GM10248 (cell line): Measurements from ENCODE around the gene COG5.

Experiments
- CTCF ChIA-PET: fragments of 300-600 bp; sonication (Branson Sonifier 250); formaldehyde crosslinking; extraction: SDS; loops from one replicate; lab custom pipeline; 2021; ENCODE audit warnings: antibody characterized with exemption; lab: Yijun Ruan, JAX
- POLR2A ChIA-PET: fragments of 350-650 bp; sonication (Branson Sonifier 250); formaldehyde crosslinking; extraction: SDS; loops from one replicate; lab custom pipeline; 2020; ENCODE audit warnings: antibody characterized with exemption; lab: Yijun Ruan, JAX
- DNase-seq: peaks from one replicate; pipeline ENCODE4 v3.0.0; 2012; ENCODE audit errors: extremely low spot score
- TF ChIP-seq, protein P1 (sequence below): IDR thresholded peaks from 2 replicates; pipeline ENCODE4 v1.5.1; 2012; ENCODE audit warnings: mild to moderate bottlenecking, low read depth; ENCODE audit errors: extremely low read depth, missing control alignments, control extremely low read depth

Gene COG5

DNA sequence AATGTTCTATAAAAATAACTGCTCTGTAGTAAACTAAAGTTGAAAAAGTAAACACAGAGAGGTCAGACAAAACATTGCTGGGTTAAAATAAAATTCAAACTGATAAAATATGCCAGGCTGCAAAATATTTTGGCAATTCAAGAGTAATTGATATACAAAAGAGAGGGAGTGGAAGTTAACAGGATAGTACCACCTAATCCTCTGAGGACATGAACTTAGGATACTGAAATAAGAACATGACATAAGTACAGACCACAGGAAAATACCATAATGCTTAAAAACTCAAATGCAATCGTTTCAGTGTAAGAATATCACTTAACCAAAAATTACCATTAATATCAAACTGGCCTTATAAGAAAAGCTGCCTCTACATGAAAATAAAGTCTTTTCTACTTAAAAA, 131.5 kb downstream of the COG5 start:
- TF ChIP-seq, protein P1, sequence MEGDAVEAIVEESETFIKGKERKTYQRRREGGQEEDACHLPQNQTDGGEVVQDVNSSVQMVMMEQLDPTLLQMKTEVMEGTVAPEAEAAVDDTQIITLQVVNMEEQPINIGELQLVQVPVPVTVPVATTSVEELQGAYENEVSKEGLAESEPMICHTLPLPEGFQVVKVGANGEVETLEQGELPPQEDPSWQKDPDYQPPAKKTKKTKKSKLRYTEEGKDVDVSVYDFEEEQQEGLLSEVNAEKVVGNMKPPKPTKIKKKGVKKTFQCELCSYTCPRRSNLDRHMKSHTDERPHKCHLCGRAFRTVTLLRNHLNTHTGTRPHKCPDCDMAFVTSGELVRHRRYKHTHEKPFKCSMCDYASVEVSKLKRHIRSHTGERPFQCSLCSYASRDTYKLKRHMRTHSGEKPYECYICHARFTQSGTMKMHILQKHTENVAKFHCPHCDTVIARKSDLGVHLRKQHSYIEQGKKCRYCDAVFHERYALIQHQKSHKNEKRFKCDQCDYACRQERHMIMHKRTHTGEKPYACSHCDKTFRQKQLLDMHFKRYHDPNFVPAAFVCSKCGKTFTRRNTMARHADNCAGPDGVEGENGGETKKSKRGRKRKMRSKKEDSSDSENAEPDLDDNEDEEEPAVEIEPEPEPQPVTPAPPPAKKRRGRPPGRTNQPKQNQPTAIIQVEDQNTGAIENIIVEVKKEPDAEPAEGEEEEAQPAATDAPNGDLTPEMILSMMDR, result no peak
- ChIA-PET CTCF (no interaction called here), POLR2A (no interaction called here)
- no peak for DNase-seq

DNA sequence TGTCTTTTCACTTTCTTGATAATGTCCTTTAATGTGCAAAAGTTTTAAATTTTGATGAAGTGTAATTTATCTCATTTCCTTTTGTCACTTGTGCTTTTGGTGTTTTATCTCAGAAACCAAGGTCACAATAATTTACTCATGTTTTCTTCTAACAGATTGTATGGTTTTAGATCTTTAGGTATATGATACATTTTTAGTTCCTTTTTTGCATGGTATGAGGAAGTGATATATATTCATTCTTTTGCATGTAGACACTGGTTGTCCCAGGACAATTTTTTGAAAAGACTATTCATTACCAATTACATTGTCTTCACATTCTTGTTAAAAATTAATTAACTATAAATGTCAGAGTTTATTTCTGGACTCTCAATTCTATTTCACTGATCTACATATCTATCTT, 133.7 kb downstream of the COG5 start:
- ChIA-PET CTCF (no interaction called here), POLR2A (no interaction called here)
- no peak for DNase-seq
- TF ChIP-seq, protein P1, result no peak

DNA sequence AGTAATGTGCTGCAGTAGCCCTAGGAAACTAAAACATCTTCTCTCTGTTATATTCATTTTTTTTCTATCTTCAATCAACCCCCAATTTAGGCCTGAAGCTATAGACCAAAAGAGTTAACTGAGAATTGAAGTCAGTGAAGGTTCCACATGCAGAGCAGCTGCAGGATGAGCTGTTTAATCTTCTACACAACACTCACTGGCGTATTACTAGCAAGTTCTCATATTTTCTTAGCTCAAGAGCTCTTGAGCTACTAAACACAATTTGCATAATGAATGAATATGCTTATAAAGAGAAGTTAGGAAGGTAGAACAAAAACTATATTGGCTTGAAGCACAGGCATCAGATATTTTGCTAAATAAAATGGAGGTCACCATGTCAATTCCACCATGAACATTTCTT, 135.1 kb downstream of the COG5 start:
- POLR2A ChIA-PET, result no interaction called here
- TF ChIP-seq, protein P1, result no peak
- CTCF ChIA-PET, result interaction anchor here (0.9 to 2.6 kb wide), 3 partner anchors 9 to 15 kb away, joined by 3 to 5 read pairs (median 4); no protein-coding TSS in a partner anchor
- DNase-seq, result no peak

DNA sequence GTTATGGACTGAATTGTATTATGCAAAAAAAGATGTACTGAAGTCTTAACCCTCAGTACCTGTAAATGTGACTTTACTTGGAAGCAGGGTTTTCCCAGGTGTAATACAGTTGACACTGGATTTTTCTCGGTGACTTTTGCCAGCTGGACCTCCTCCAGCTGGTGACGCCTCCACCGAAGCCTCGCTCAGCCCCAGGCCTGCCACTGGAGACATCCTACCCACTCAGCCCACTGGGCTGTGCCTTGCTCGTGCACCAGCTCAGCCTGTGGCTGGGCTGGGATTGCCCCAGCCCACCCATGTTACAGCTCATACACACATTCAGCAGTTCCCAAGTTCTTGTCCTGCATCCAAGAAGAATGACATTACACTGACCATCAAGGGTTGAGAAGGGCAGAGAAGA, 136.3 kb downstream of the COG5 start:
- ChIA-PET CTCF (interaction anchor here (2.6 kb wide), 1 partner anchor 10 kb away, joined by 5 read pairs; no protein-coding TSS in a partner anchor), POLR2A (no interaction called here)
- DNase-seq, result no peak
- TF ChIP-seq, protein P1, result no peak

DNA sequence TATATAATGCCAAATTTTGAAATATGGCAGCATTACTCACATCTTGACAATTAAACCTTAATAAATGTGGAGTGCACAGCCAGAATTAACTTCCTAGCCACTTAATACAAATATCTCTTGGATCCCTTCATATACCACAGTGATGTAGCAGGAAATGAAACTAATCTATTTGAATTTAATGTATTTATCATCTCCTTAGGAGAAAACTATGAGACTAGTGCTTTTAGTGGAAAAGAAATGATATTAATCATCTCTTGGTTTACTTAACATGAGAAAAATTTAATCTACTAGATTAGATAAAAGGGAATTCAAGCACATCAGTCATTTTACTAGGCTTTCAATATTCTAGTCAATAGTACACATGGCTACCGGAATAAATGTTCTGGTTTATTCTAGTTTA, 149.5 kb downstream of the COG5 start:
- TF ChIP-seq, protein P1, result no peak
- ChIA-PET CTCF (interaction anchor here (1.1 kb wide), 1 partner anchor 14 kb away, joined by 3 read pairs; no protein-coding TSS in a partner anchor), POLR2A (no interaction called here)
- DNase-seq, result no peak

DNA sequence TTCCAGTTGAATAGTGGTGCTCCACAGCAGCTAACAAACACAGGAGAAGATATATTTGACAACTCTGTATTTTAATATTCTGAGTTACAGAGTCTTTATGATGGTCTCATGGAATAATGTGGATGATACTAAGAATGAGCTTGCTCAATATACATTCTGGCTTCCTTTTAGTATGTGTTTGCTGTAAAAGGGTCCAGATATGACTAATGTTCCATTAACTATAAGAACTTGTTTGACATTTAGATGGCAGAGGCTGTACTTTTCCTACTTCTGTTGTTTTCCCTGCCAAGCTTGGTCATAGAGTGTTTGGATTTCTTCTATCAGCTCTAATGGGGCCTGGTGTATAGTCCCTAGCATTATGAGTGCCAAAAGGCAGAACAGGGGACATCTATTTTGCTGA, 155.4 kb downstream of the COG5 start:
- POLR2A ChIA-PET, result no interaction called here
- CTCF ChIA-PET, result interaction anchor here (0.7 to 1.2 kb wide), 2 partner anchors 9 to 12 kb away, joined by 3 to 5 read pairs; no protein-coding TSS in a partner anchor
- DNase-seq, result no peak

More for the DNA sequence above, 155.4 kb downstream of the COG5 start:
- TF ChIP-seq, protein P1, result no peak
